Effector CD8-positive, alpha-beta T cell (primary cell): ENCODE data around the gene EBF3.

Source experiments
- DNase-seq: peaks from one replicate; lab custom pipeline; 2025; lab: John Stamatoyannopoulos, UW

The EBF3 gene

DNA sequence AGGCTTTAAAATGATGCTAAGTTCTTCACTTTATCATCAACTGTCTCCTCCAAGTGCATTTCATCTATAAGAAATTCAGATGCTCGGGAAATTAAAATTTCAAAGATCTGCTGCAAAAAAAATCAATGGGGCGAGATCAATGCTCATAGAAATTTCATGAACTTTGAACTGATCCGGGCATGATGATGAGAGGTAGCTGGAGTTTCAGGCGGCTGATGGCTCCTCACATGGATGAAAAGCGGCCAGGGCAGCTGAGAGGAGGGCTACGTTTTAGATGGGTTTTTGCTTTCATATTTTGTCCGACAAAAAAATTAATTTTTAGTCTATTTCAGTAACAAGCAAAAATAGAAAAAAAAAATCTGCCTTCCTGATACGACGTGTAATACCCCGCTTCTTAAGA is 109.9 kb downstream of the EBF3 start:
- no peak for DNase-seq

DNA sequence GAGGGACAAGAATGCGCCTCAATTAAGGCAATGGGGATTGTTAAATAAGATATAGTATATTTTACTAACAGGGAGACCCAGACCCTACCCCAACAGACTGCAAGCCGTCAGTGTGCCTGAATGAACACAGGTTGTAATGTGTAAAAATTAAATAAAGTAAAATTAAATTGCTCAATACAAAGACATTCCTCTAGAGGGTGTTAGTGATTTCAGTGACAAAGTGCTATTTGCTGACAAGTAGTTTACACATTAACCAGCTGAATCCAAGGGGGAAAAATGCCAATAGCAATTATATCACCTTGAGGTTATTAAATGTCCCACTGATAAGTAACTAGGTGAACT is 110.5 kb downstream of the EBF3 start:
- no peak for DNase-seq

DNA sequence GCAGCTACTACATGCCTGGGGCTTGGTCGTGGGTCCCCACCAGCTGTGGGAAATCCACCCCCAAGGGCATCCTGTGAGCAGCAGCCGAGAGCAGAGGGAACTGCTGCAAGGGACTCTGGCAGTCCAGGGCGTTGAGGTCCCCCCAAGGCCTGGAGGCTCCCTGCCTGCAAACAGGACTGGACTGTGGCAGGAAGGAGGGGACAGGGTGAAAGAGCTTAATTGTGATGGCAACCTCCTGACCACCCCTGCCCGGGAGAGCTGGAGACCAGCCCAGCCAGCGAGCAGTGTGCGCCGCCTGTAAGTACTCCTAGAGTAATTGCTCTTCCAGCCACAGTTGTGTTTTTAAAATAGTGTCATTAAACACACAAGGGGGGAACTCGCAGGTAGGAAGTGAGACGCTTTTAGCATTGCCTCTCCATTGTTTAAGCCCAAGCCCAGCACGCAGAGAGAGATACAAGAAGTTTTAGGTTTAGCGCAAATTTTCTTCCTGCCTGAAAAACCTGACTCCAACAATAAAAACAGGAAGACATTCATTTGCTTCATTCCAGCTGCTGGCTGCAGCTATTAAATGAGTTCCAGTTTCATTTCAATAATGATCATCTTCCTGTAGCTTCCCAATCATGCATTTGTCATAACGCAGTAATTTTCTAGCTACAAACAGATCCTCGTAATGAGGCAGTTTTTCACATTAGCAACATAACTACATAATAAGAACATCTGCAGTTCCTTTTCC is 111.1 kb downstream of the EBF3 start:
- no peak for DNase-seq

DNA sequence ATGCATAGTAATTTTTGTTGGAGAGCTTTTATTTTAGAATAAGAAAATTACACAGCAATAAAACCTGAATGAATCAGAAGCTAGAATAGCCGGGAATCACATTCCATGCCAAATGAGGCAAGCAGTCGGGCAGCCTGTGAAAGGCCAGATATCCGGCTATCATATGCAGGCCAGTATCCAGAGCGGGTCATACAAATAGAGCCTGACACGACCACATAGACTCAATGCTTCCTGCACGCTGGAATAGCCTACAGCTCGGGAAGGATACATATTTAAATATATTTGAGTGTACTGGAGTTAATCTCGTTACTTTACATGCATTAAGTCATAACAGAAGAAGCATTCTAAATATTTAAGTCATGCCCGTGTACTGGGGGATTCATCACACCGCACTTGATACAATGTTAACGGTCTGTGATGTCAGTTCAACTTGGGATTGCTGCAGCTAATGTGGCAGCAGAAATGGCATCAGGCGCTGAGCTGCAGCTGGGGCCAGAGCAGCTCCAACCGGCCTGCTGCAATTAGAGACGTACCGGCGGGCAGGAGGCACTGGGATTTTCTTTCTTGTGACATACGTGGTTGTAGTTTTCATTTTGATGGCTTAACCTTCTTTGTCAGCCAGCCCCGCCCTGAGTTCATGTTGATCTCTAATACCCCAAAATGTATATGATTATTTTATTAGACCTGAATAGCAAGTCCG is 112.0 kb downstream of the EBF3 start:
- no peak for DNase-seq

- no peak for DNase-seq
Measured at GRCh38 chr10:129850790-129851189, 113.3 kb downstream of the EBF3 start.

- no peak for DNase-seq
Measured at GRCh38 chr10:129850316-129850715, 113.8 kb downstream of the EBF3 start.

- DNase-seq = no peak
Measured at GRCh38 chr10:129849853-129850252, 114.2 kb downstream of the EBF3 start.

DNA sequence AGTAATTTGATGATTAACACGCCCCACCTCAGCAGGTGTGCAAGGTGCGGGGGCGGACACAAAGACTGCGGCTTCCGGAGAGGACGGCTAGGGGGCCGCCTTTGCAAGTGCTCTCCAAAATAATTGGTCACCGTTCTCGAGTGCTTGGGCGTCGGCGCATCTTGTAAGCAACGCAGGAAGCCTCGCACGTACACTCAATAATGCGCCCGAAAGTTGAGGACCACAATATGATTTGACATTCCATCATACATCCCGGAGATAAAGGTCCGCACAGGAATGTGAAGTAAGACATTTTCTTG is 114.7 kb downstream of the EBF3 start:
- DNase-seq = no peak

GRCh38 chr10:129848696-129849451 is 115.2 kb downstream of the EBF3 start:
- DNase-seq = no peak

GRCh38 chr10:129847741-129848483 is 116.2 kb downstream of the EBF3 start:
- DNase-seq = no peak

- DNase-seq = no peak
Measured at GRCh38 chr10:129846991-129847391, 117.1 kb downstream of the EBF3 start.

DNA sequence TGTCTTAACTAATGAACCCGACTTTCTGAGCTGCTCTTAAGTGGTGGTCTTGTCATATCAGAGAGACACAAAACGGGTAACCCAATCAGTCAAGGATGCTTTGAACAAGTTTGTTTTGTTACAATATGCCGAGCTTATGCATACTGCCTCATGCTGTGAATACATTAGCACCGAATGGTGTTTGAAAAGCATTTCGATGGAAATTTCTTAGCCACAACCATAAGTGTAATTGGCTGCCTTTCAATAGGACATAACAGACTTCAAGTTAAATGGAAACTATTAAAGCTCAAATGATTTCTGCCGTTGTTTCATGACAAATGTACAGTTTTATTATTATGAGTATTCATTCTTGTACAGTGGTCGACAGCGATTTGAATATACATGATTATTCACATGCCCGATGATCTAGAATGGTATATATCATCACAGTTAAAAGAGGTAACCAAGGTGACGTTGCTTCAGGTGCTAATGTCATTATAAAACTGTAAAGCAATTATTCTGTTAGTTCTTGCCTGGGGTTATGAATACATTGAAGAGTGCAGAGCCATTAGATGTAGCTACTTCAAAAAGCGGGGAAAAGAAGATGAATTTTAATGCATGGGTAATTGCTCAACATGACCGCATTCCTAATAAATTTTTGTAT is 118.8 kb downstream of the EBF3 start:
- no peak for DNase-seq

DNA sequence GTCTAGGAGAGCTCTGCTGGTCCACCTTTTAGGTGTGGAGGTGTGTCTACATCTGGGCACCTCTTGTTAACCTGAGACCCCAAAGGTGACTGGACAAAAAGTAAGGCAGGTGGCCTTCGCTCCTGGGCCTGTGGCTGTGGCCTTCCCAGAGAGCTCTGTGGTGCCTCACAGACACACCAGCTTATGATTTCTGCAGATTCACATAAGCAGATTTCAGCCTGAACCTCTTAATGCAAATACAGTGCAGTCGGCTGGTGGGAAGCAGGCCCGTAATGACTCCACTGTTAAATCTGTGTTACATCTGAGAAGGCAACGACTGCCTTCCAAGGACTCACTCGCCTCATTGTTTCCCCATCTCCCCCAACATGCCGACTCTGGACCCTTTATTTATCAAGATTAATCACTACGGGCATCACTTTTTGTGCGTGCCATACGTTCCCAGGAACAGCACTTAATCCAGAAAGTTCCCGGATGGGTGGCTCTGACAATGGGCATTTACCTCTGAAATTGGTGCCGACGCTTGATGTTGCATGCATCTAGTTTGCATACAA is 119.8 kb downstream of the EBF3 start:
- DNase-seq = no peak

DNA sequence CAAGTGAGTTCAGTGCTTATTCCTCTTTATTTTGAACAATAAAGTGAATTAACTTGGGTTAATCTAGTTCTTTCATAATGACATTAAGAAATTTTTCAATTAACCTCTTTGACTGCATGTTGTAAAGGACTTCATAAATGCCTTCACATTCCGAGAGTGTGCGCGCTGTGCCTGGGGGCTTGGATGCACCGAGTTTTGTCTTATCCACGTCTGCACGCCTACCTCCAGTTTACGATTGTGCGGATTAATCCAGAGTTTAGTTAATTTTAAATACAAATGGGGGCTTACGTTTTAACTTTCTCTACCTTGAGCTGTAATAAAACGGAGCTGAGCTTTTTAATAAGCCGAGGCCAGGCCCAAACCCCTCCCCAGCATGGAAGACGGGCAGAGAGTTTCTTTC is 120.4 kb downstream of the EBF3 start:
- no peak for DNase-seq

DNA sequence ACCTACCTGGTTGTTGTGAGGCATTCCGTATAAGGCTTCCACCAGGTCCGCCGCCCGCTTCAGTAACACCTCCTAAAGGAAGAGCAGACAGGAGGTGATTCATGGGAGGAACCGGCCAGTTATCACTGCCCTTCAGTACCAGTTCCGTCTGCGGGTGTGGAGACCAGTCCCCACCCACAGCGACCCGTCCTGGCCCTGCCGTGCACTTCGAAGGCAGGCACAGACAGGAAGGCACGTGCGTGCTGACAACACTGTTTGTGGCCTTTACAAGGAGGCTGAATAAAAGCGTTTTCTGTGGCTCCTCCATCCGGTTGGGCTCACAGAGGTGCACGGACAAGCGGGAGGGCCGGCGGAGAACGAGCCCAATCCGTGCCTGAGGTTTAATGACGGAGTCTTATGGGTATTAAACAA is 120.9 kb downstream of the EBF3 start:
- no peak for DNase-seq

- no peak for DNase-seq
Measured at GRCh38 chr10:129842031-129842430, 122.0 kb downstream of the EBF3 start.

- no peak for DNase-seq
Measured at GRCh38 chr10:129841590-129841989, 122.5 kb downstream of the EBF3 start.

DNA sequence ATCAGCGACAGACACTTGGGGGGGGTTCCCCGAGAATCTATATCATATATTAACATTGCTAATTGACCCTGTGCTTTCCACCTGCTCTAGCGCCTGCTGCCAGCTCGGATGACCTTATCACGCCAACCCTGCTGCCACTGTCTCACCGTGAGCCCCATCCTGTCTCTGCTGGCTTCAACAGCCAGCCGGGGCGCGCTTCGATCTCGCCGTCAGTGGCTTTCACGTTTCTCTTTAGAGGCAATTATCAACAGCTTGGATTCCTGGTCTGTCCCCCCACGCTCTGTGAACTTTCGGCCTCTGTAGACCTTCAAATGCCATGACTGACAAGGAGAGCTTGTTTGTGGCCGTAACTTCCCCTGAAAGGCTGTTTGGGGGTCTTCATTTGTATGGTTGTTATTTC is 123.0 kb downstream of the EBF3 start:
- no peak for DNase-seq

GRCh38 chr10:129840196-129840590 is 123.9 kb downstream of the EBF3 start:
- DNase-seq = no peak

GRCh38 chr10:129839285-129840195 is 124.5 kb downstream of the EBF3 start:
- no peak for DNase-seq

GRCh38 chr10:129838794-129839193 is 125.3 kb downstream of the EBF3 start:
- DNase-seq = no peak
